AG04450 (cell line): Measurements from ENCODE around the gene SORCS3. TPM values are rescaled to one million over a fixed set of nuclear protein-coding genes. Genes with fewer than 3 reads are reported as not detected.

ENCODE experiments used
- CTCF ChIA-PET: fragments of 300-600, 350-600 bp; formaldehyde crosslinking; extraction: SDS; loops from one replicate; lab custom pipeline; 2022; ENCODE audit warnings: antibody characterized with exemption, inconsistent platforms; lab: Charles Lee
- POLR2A ChIA-PET: fragments of 350-600 bp; formaldehyde crosslinking; extraction: SDS; loops from one replicate; lab custom pipeline; 2021; ENCODE audit warnings: antibody characterized with exemption, inconsistent platforms; lab: Yijun Ruan, JAX
- DNase-seq: peaks from one replicate; pipeline ENCODE4 v3.0.0-alpha.2; 2011; ENCODE audit warnings: low read depth, low spot score
- H3K27ac ChIP-seq: one replicate; pipeline ENCODE4 v1.5.1; 2012; ENCODE audit warnings: low read depth, low read length, control low read depth
- H3K27me3 ChIP-seq: one replicate; pipeline ENCODE4 v1.6.0; 2012; ENCODE audit warnings: low read length; ENCODE audit not compliant: control insufficient read depth, insufficient read depth
- H3K4me3 ChIP-seq: 2 replicates; pipeline ENCODE4 v1.5.1; 2011; ENCODE audit warnings: mild to moderate bottlenecking, low read depth, low read length, control low read depth
- H3K9me3 ChIP-seq: 2 replicates; pipeline ENCODE4 v1.5.1; 2012; ENCODE audit warnings: low read length; ENCODE audit not compliant: control insufficient read depth, insufficient read depth
- CTCF ChIP-seq: IDR thresholded peaks from 2 replicates; pipeline ENCODE4 v1.5.1; 2011; ENCODE audit warnings: low read depth, low read length, control low read depth, inconsistent platforms
- polyA plus RNA-seq: library from polyadenylated mRNA; depleted of rRNA; stranded (reverse); fragments of >200 nt; gene quantifications from 2 replicates; pipeline ENCODE4 v1.2.3, GENCODE V29; 2011

The SORCS3 gene
- polyA plus RNA-seq, 1 experiment: not detected

- DNase-seq: no peak
- Histone ChIP-seq H3K27me3 (no peaks in the 10 kb centered on the region), H3K4me3 (no peak overlapping the region), H3K9me3 (peaks cover 18% of the 10 kb centered on the region), H3K27ac (no peak overlapping the region)
- ChIA-PET POLR2A (no interaction called here), CTCF (no interaction called here)
- TF ChIP-seq CTCF: no peak
These were observed 300.6 kb downstream of the SORCS3 start for GRCh38 chr10:104941662-104942061.

- CTCF ChIA-PET: no interaction called here
- POLR2A ChIA-PET: no interaction called here
- no peaks in the 10 kb centered on the region for H3K27me3 ChIP-seq
- no peak for DNase-seq
- H3K27ac ChIP-seq: no peak overlapping the region
- H3K4me3 ChIP-seq: no peak overlapping the region
- peaks cover 20% of the 10 kb centered on the region for H3K9me3 ChIP-seq
- TF ChIP-seq CTCF: no peak
These were observed 306.2 kb downstream of the SORCS3 start for GRCh38 chr10:104947314-104947713.

GRCh38 chr10:104957178-104957841 is 316.2 kb downstream of the SORCS3 start:
- peaks cover 3% of the 10 kb centered on the region; the same call in 1 of the 2 replicates for H3K9me3 ChIP-seq
- DNase-seq: no peak
- ChIA-PET POLR2A (no interaction called here), CTCF (no interaction called here)
- H3K27me3 ChIP-seq: no peaks in the 10 kb centered on the region
- H3K4me3 ChIP-seq: no peak overlapping the region
- H3K27ac ChIP-seq: no peak overlapping the region
- no peak for TF ChIP-seq CTCF

- CTCF ChIA-PET: no interaction called here
- peaks cover 2% of the 10 kb centered on the region; the same call in 1 of the 2 replicates for H3K9me3 ChIP-seq
- POLR2A ChIA-PET: no interaction called here
- no peak overlapping the region for H3K4me3 ChIP-seq
- DNase-seq: no peak
- no peak for TF ChIP-seq CTCF
- H3K27ac ChIP-seq: no peak overlapping the region
- H3K27me3 ChIP-seq: no peaks in the 10 kb centered on the region
These were observed 325.6 kb downstream of the SORCS3 start for GRCh38 chr10:104966563-104967297.

GRCh38 chr10:104980368-104980767 is 339.3 kb downstream of the SORCS3 start:
- ChIA-PET POLR2A (no interaction called here), CTCF (no interaction called here)
- Histone ChIP-seq H3K27ac (no peak overlapping the region), H3K27me3 (no peaks in the 10 kb centered on the region), H3K4me3 (no peak overlapping the region), H3K9me3 (no peaks in the 10 kb centered on the region; the same call in 1 of the 2 replicates)
- no peak for DNase-seq
- no peak for TF ChIP-seq CTCF
